Inflammatory macrophage treated with lipopolysaccharide for 4 hours (primary cell): Measurements from ENCODE around the gene MGAT5B.

ENCODE experiments used
- DNase-seq: peaks from one replicate; pipeline ENCODE4 v3.0.0-alpha.2; 2020

The MGAT5B gene

GRCh38 chr17:76907352-76907751 is 39.1 kb downstream of the MGAT5B start:
- DNase-seq: no peak

GRCh38 chr17:76909971-76910760 is 42.0 kb downstream of the MGAT5B start:
- DNase-seq: no peak

- DNase-seq: no peak
Observed at GRCh38 chr17:76911299-76912017, 43.3 kb downstream of the MGAT5B start.

- DNase-seq: no peak
Observed at GRCh38 chr17:76912421-76913164, 44.4 kb downstream of the MGAT5B start.

- DNase-seq: no peak
Observed at GRCh38 chr17:76914937-76915336, 46.7 kb downstream of the MGAT5B start.

GRCh38 chr17:76915840-76916510 is 47.8 kb downstream of the MGAT5B start:
- DNase-seq: no peak

GRCh38 chr17:76917829-76918228 is 49.6 kb downstream of the MGAT5B start:
- no peak for DNase-seq

- DNase-seq: no peak
Observed at GRCh38 chr17:76918811-76919210, 50.6 kb downstream of the MGAT5B start.

GRCh38 chr17:76920364-76921139 is 52.3 kb downstream of the MGAT5B start:
- no peak for DNase-seq

GRCh38 chr17:76921340-76922036 is 53.3 kb downstream of the MGAT5B start:
- DNase-seq: no peak

GRCh38 chr17:76922084-76922483 is 53.9 kb downstream of the MGAT5B start:
- DNase-seq: no peak

- DNase-seq: no peak
Observed at GRCh38 chr17:76922967-76923366, 54.8 kb downstream of the MGAT5B start.

- DNase-seq: no peak
Observed at GRCh38 chr17:76923491-76923890, 55.3 kb downstream of the MGAT5B start.

- DNase-seq: no peak
Observed at GRCh38 chr17:76924345-76925342, 56.4 kb downstream of the MGAT5B start.

GRCh38 chr17:76925441-76925891 is 57.3 kb downstream of the MGAT5B start:
- no peak for DNase-seq

GRCh38 chr17:76926237-76926866 is 58.1 kb downstream of the MGAT5B start:
- no peak for DNase-seq

- DNase-seq: no peak
Observed at GRCh38 chr17:76927577-76927976, 59.4 kb downstream of the MGAT5B start.

- DNase-seq: no peak
Observed at GRCh38 chr17:76927982-76928381, 59.8 kb downstream of the MGAT5B start.

GRCh38 chr17:76929148-76929547 is 60.9 kb downstream of the MGAT5B start:
- DNase-seq: no peak

GRCh38 chr17:76929601-76930000 is 61.4 kb downstream of the MGAT5B start:
- DNase-seq: no peak
